OCI-LY7 (cell line): ENCODE data around the gene MOK. TPM values are rescaled to one million over a fixed set of nuclear protein-coding genes. Genes with fewer than 3 reads are reported as not detected.

Experiments used
- BruUV-seq: library from RNA; stranded (reverse); fragments of 400-500 nt; replicated peaks from 2 replicates; lab custom pipeline; 2021; lab: Mats Ljungman, UMichigan
- CTCF ChIA-PET: fragments of 300-600 bp; sonication (Branson Sonifier 250); formaldehyde crosslinking; loops from one replicate; lab custom pipeline; 2022; ENCODE audit warnings: antibody characterized with exemption; ENCODE audit not compliant: unreplicated experiment; lab: Charles Lee
- POLR2A ChIA-PET: fragments of 300-600 bp; sonication (Branson Sonifier 250); formaldehyde crosslinking; loops from one replicate; lab custom pipeline; 2022; ENCODE audit warnings: antibody characterized with exemption; lab: Charles Lee
- DNase-seq: peaks from one replicate; pipeline ENCODE4 v3.0.0-alpha.2; 2015; ENCODE audit warnings: low spot score
- H2AFZ ChIP-seq: fragments of 200-600 bp; sonication (generic), shearing (Covaris generic); 2 replicates; pipeline ENCODE4 v1.6.1; 2014; ENCODE audit warnings: mild to moderate bottlenecking, antibody characterized with exemption, low read length, moderate library complexity
- H3K27ac ChIP-seq: fragments of 200-600 bp; sonication (generic); 2 replicates; pipeline ENCODE4 v1.5.1; 2014; ENCODE audit warnings: mixed run types, low read depth, mild to moderate bottlenecking, moderate library complexity, low read length, inconsistent platforms; ENCODE audit not compliant: poor library complexity, severe bottlenecking
- H3K36me3 ChIP-seq: fragments of 200-600 bp; sonication (generic); 2 replicates; pipeline ENCODE4 v1.6.1; 2014; ENCODE audit warnings: mild to moderate bottlenecking, antibody characterized with exemption, low read length, moderate library complexity, mixed read lengths; ENCODE audit not compliant: insufficient read depth
- H3K4me1 ChIP-seq: fragments of 200-600 bp; sonication (generic); 2 replicates; pipeline ENCODE4 v1.5.1; 2014; ENCODE audit warnings: mild to moderate bottlenecking, low read length; ENCODE audit not compliant: insufficient read depth, poor library complexity, severe bottlenecking
- H3K4me2 ChIP-seq: fragments of 200-600 bp; sonication (generic); 2 replicates; pipeline ENCODE4 v1.6.1; 2014; ENCODE audit warnings: mild to moderate bottlenecking, low read length
- H3K4me3 ChIP-seq: fragments of 200-600 bp; sonication (generic); 2 replicates; pipeline ENCODE4 v1.5.1; 2014; ENCODE audit warnings: mild to moderate bottlenecking, low read depth, low read length; ENCODE audit not compliant: poor library complexity, severe bottlenecking
- H3K79me2 ChIP-seq: fragments of 200-600 bp; sonication (generic); 2 replicates; pipeline ENCODE4 v1.6.1; 2016; ENCODE audit warnings: low read depth, mild to moderate bottlenecking, low read length, moderate library complexity, mixed read lengths; ENCODE audit not compliant: insufficient read depth
- H3K9me2 ChIP-seq: fragments of 200-600 bp; sonication (generic); 2 replicates; pipeline ENCODE4 v1.6.1; 2016; ENCODE audit warnings: mild to moderate bottlenecking, low read length, mixed read lengths; ENCODE audit not compliant: insufficient read depth
- H3K9me3 ChIP-seq: fragments of 200-600 bp; sonication (generic); 2 replicates; pipeline ENCODE4 v1.6.1; 2014; ENCODE audit warnings: mild to moderate bottlenecking, mixed run types, low read length, mixed read lengths
- H4K20me1 ChIP-seq: fragments of 200-600 bp; sonication (generic); 2 replicates; pipeline ENCODE4 v1.6.1; 2014; ENCODE audit warnings: mild to moderate bottlenecking, antibody characterized with exemption, low read length, moderate library complexity, mixed read lengths; ENCODE audit not compliant: insufficient read depth
- CTCF ChIP-seq: fragments of 200-600 bp; sonication (generic); conservative IDR thresholded peaks from 2 replicates; pipeline ENCODE4 v1.5.1; 2014; ENCODE audit warnings: mild to moderate bottlenecking, antibody characterized with exemption, low read length, moderate library complexity, mixed read lengths
- EZH2phosphoT487 ChIP-seq: fragments of 200-600 bp; sonication (generic); IDR thresholded peaks from 2 replicates; pipeline ENCODE4 v1.6.1; 2018; ENCODE audit warnings: low read depth, borderline replicate concordance, mild to moderate bottlenecking, mixed run types, antibody characterized with exemption, low read length, moderate library complexity, mixed read lengths
- intact Hi-C: fragments of 100-400 bp; cut with micrococcal nuclease; formaldehyde crosslinking; loops from one replicate; pipeline ENCODE4 v1.10.0; 2022; ENCODE audit not compliant: unreplicated experiment
- total RNA-seq, 2 experiments: library from RNA; depleted of rRNA in 1 of 2; stranded (reverse); fragments of >200 nt in 1 of 2; shearing (Covaris generic) in 1 of 2; gene quantifications; 2 replicates each; pipeline ENCODE4 v1.2.3, GENCODE V29; 2014 to 2022

MOK gene
- total RNA-seq, 2 experiments from 2014 or later, result 2.2 to 4.0 TPM

GRCh38 chr14:102200690-102201352 is 104.1 kb downstream of the MOK start:
- Histone ChIP-seq H3K4me3 (peak overlapping the region; percentile 19), H3K9me2 (no peaks in the 10 kb centered on the region), H3K79me2 (peaks cover 6% of the 10 kb centered on the region; the same call in 1 of the 2 replicates), H3K36me3 (peaks cover 43% of the 10 kb centered on the region; the same call in 1 of the 2 replicates), H3K4me1 (peaks cover 51% of the 10 kb centered on the region), H2AFZ (no peak overlapping the region), H3K4me2 (peak overlapping the region; percentile 51), H3K27ac (peak overlapping the region; percentile 17), H4K20me1 (no peaks in the 10 kb centered on the region), H3K9me3 (no peaks in the 10 kb centered on the region)
- CTCF ChIA-PET, result interaction anchor here (0.6 kb wide), 1 partner anchor 208 kb away, joined by 3 read pairs; no protein-coding TSS in a partner anchor
- TF ChIP-seq CTCF, result no peak
- no peak for TF ChIP-seq EZH2phosphoT487
- POLR2A ChIA-PET, result interaction anchor here (0.6 kb wide), 3 partner anchors 20 to 1587 kb away, joined by 3 to 4 read pairs (median 4); no protein-coding TSS in a partner anchor
- no TSS peak for BruUV-seq
- intact Hi-C loops, result no loop called here
- DNase-seq, result peak; percentile 7

GRCh38 chr14:102197317-102197853 is 107.6 kb downstream of the MOK start:
- Histone ChIP-seq H3K4me2 (no peak overlapping the region), H3K79me2 (peaks cover 6% of the 10 kb centered on the region; the same call in 1 of the 2 replicates), H3K27ac (no peak overlapping the region), H3K4me3 (no peak overlapping the region), H3K4me1 (peaks cover 25% of the 10 kb centered on the region), H3K36me3 (peaks cover 47% of the 10 kb centered on the region; the same call in 1 of the 2 replicates), H4K20me1 (no peaks in the 10 kb centered on the region), H3K9me3 (no peaks in the 10 kb centered on the region), H3K9me2 (no peaks in the 10 kb centered on the region), H2AFZ (no peak overlapping the region)
- DNase-seq, result no peak
- BruUV-seq, result no TSS peak
- intact Hi-C loops, result no loop called here
- no peak for TF ChIP-seq CTCF
- no peak for TF ChIP-seq EZH2phosphoT487
- POLR2A ChIA-PET, result interaction anchor here (1.0 kb wide), 1 partner anchor 9 kb away, joined by 3 read pairs; no protein-coding TSS in a partner anchor
- CTCF ChIA-PET, result no interaction called here

- BruUV-seq, result no TSS peak
- no peak for DNase-seq
- no peaks in the 10 kb centered on the region for H4K20me1 ChIP-seq
- CTCF ChIA-PET, result no interaction called here
- peaks cover 6% of the 10 kb centered on the region; the same call in 1 of the 2 replicates for H3K79me2 ChIP-seq
- H3K4me2 ChIP-seq, result no peak overlapping the region
- intact Hi-C loops, result no loop called here
- no peaks in the 10 kb centered on the region for H3K9me2 ChIP-seq
- H3K36me3 ChIP-seq, result peaks cover 47% of the 10 kb centered on the region; the same call in 1 of the 2 replicates
- no peak overlapping the region for H3K4me3 ChIP-seq
- POLR2A ChIA-PET, result interaction anchor here (0.6 to 0.7 kb wide), 2 partner anchors 91 to 109 kb away, joined by 4 to 5 read pairs; no protein-coding TSS in a partner anchor
- no peak overlapping the region for H2AFZ ChIP-seq
- no peak for TF ChIP-seq EZH2phosphoT487
- TF ChIP-seq CTCF, result no peak
- peaks cover 20% of the 10 kb centered on the region for H3K4me1 ChIP-seq
- H3K9me3 ChIP-seq, result no peaks in the 10 kb centered on the region
- no peak overlapping the region for H3K27ac ChIP-seq
Observed at GRCh38 chr14:102196902-102197230, 108.1 kb downstream of the MOK start.
